ENCODE results near the gene CDCA7L. TPM values are rescaled to one million over a fixed set of nuclear protein-coding genes. Genes with fewer than 3 reads are reported as not detected.

Gene CDCA7L
- total and polyA plus RNA-seq, 2 of the 4 experiments (the other 2 are of a cell fraction): 20.4 to 35.0 TPM

GRCh38 chr7:21916176-21916575 is 29.5 kb downstream of the CDCA7L start:
- no peak overlapping the region for H3K18ac ChIP-seq (ENCODE audit: low read depth, low read length)
- no peak overlapping the region for H3K9ac ChIP-seq (ENCODE audit: low read depth, low read length)
- TF ChIP-seq CTCF (conservative IDR thresholded peaks at IDR 0.05; ENCODE audit: low read depth, low read length): no peak
- TF ChIP-seq RAD21 (IDR thresholded peaks at IDR 0.05; ENCODE audit: low read length): no peak
- no peak for TF ChIP-seq CEBPB (IDR thresholded peaks at IDR 0.05; ENCODE audit: low read depth, low read length)
- no peak for TF ChIP-seq NFE2L2 (IDR thresholded peaks at IDR 0.05; ENCODE audit: low read depth, low read length)
- TF ChIP-seq MAFK (IDR thresholded peaks at IDR 0.05; ENCODE audit: low read depth, low read length): no peak
- no peak for TF ChIP-seq FOS (IDR thresholded peaks at IDR 0.05; ENCODE audit: low read depth, low read length)
- TF ChIP-seq SMC3 (IDR thresholded peaks at IDR 0.05; ENCODE audit: low read depth, low read length): no peak
- TF ChIP-seq CHD1 (IDR thresholded peaks at IDR 0.05; ENCODE audit: low read depth, low read length): no peak
- no peak for TF ChIP-seq POLR2A (IDR thresholded peaks at IDR 0.05; ENCODE audit: low read depth, low read length)
- no peak for TF ChIP-seq RFX5 (IDR thresholded peaks at IDR 0.05; ENCODE audit: low read depth, low read length)
- TF ChIP-seq USF2 (IDR thresholded peaks at IDR 0.05; ENCODE audit: low read depth, low read length): no peak
- no peak for TF ChIP-seq MAZ (IDR thresholded peaks at IDR 0.05; ENCODE audit: borderline replicate concordance, low read depth, low read length)
- H3K27ac ChIP-seq (ENCODE audit: insufficient read depth, low read length): no peak overlapping the region
- peaks cover 13 to 15% of the 10 kb centered on the region in 2 experiments; a peak in 1 of 4 replicates for H3K79me1 ChIP-seq (ENCODE audit: low read depth in 1 of 2, low read length in 2 of 2)
- in situ Hi-C loops (cut with MboI; ENCODE audit: low sequenced_read_pairs): no loop called here
- DNase-seq (no peak), ATAC-seq (ENCODE audit: low read depth) (no peak)
- H3K23ac ChIP-seq (ENCODE audit: low read depth, low read length): no peak overlapping the region
- no peak overlapping the region for H3K14ac ChIP-seq (replicated peaks; ENCODE audit: low read depth, low read length)
- no peak overlapping the region for H2BK20ac ChIP-seq (ENCODE audit: low read depth, low read length)
- no peak overlapping the region for H2AFZ ChIP-seq (replicated peaks; ENCODE audit: low read length, poor library complexity)
- no peak overlapping the region for H3K4ac ChIP-seq (ENCODE audit: low read depth, low read length)
- H4K8ac ChIP-seq (ENCODE audit: low read depth in 2 of 2, low read length in 2 of 2): no peak overlapping the region
- no CpG with 5 or more reads among the region's 7 CpGs for WGBS, 2 experiments (ENCODE audit: extremely low coverage in 2 of 2, insufficient read length in 1 of 2)
- no peaks in the 10 kb centered on the region for H4K20me1 ChIP-seq (ENCODE audit: insufficient read depth, low read length)
- no peak overlapping the region for H2BK120ac ChIP-seq (ENCODE audit: low read depth, low read length)
- no peak overlapping the region for H4K91ac ChIP-seq (ENCODE audit: insufficient read depth, low read depth, low read length)
- H3K4me1 ChIP-seq (ENCODE audit: control insufficient read depth, insufficient read depth, low read length): no peaks in the 10 kb centered on the region
- H3K4me2 ChIP-seq (ENCODE audit: low read depth, low read length): no peak overlapping the region
- H3K4me3 ChIP-seq (ENCODE audit: insufficient read depth, low read depth, low read length): no peak overlapping the region
- ChIA-PET CTCF (no interaction called here), POLR2A (ENCODE audit: unreplicated experiment) (no interaction called here)
- H4K5ac ChIP-seq (ENCODE audit: low read depth, low read length): no peak overlapping the region
- intact Hi-C loops (cut with micrococcal nuclease): no loop called here
- no peak overlapping the region for H2AK5ac ChIP-seq (ENCODE audit: low read depth, low read length)
- 0 out of 2 replicates have a peak, but pooled peaks cover 3% of the 10 kb centered on the region for H3K9me1 ChIP-seq (ENCODE audit: insufficient read depth, low read length)
- no peak overlapping the region for H2AK9ac ChIP-seq (replicated peaks; ENCODE audit: low read depth, low read length, poor library complexity)
- H2BK15ac ChIP-seq (ENCODE audit: low read depth, low read length): no peak overlapping the region
- no TSS peak for BruUV-seq (replicated peaks)
- H3K27me3 ChIP-seq (ENCODE audit: control insufficient read depth, insufficient read depth, low read length): no peaks in the 10 kb centered on the region
- dilution Hi-C loops (cut with HindIII; ENCODE audit: low sequenced_read_pairs, unreplicated experiment): no loop called here
- H3K36me3 ChIP-seq (ENCODE audit: control insufficient read depth, insufficient read depth, low read length): peaks cover 16% of the 10 kb centered on the region; the same call in 1 of the 2 replicates
- H3K56ac ChIP-seq (ENCODE audit: extremely low read depth, insufficient read depth, low read length): no peak overlapping the region
- H3K9me3 ChIP-seq (ENCODE audit: control insufficient read depth, insufficient read depth, low read length): no peaks in the 10 kb centered on the region
- H2BK5ac ChIP-seq (ENCODE audit: low read depth, low read length, poor library complexity, severe bottlenecking): no peak overlapping the region
